SK-N-SH (cell line): ENCODE measurements around the gene CLMN.

Experiments used
- CTCF ChIP-seq: fragments of 200-600 bp; sonication (generic); IDR thresholded peaks from 2 replicates; pipeline ENCODE4 v1.6.1; 2017; ENCODE audit warnings: antibody characterized with exemption, mild to moderate bottlenecking, moderate library complexity
- EP300 ChIP-seq, 2 experiments: IDR thresholded peaks; 2 replicates each; pipeline versions ENCODE4 v1.4.0 to v1.6.1; 2012; ENCODE audit warnings: borderline replicate concordance in 1 of 2, low read depth in 1 of 2, low read length in 1 of 2
- FOXM1 ChIP-seq: IDR thresholded peaks from 2 replicates; pipeline ENCODE4 v1.4.0; 2012; ENCODE audit warnings: low read depth, mild to moderate bottlenecking
- MAX ChIP-seq: IDR thresholded peaks from 2 replicates; pipeline ENCODE4 v1.4.0; 2012; ENCODE audit warnings: low read depth
- MXI1 ChIP-seq: IDR thresholded peaks from 2 replicates; pipeline ENCODE4 v1.6.1; 2012; ENCODE audit warnings: mild to moderate bottlenecking, low read depth, low read length, improper control_type of control experiment
- POLR2AphosphoS5 ChIP-seq: IDR thresholded peaks from 2 replicates; pipeline ENCODE4 v1.6.1; 2012; ENCODE audit warnings: low read depth, low read length
- RAD21 ChIP-seq: IDR thresholded peaks from 2 replicates; pipeline ENCODE4 v1.6.1; 2012; ENCODE audit warnings: mild to moderate bottlenecking, low read length
- SIN3A ChIP-seq: IDR thresholded peaks from 2 replicates; pipeline ENCODE4 v1.6.1; 2012; ENCODE audit warnings: low read depth, mild to moderate bottlenecking, low read length, moderate library complexity, borderline replicate concordance
- ZBTB33 ChIP-seq: IDR thresholded peaks from 2 replicates; pipeline ENCODE4 v1.4.0; 2012; ENCODE audit warnings: low read depth, borderline replicate concordance

- TF ChIP-seq MXI1 (no peak), CTCF (no peak), EP300 (IDR thresholded peaks at IDR 0.05; ENCODE audit: borderline replicate concordance in 1 of 2, low read depth in 1 of 2, low read length in 1 of 2) (no peak), SIN3A (no peak), POLR2AphosphoS5 (no peak), ZBTB33 (no peak), FOXM1 (no peak), MAX (no peak), RAD21 (no peak)
Measured at GRCh38 chr14:95296966-95297365, 22.7 kb downstream of the CLMN start.
